GM21390 (cell line): ENCODE results near the gene KIAA0753.
A peak's percentile ranks its signal among the peaks of the same experiment; 100 is the strongest.

Source experiments
- ATAC-seq: cut with Tn5 transposase; IDR thresholded peaks from one replicate; pipeline ENCODE4 v1.9.1; 2021; ENCODE audit not compliant: unreplicated experiment

KIAA0753 gene

DNA sequence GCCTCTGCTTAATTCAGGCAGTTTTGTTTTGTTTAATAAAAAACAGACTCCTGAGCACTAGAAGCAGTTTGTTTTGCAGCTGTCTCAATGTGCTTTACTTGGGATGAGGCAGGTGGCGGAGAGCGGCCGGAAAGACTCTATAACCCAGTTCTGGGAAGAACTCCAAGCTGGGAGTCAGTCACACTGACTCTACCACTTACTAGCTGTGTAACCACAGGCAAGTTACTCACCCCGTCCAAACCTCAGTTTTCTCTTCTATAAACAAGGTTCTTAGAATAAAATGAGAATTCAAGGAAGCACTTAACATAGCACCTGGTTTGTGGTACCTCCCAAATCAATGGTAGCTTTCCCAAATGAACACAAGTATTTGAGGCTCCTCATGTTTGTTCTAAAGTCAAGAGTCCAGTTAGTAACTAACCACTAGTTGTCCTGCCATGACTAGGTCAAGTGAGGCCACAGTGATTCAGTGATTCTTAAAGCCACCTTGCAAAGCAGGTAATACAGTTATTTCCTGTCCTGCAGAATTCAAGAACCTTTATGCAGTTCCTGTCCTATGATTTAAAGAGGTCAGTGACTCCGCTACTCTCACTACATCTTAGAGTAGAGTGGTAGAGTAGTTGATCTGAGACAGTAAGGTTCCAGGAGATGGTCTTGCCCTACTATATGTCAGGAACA lies 3.1 kb upstream of the KIAA0753 start:
- no peak for ATAC-seq

DNA sequence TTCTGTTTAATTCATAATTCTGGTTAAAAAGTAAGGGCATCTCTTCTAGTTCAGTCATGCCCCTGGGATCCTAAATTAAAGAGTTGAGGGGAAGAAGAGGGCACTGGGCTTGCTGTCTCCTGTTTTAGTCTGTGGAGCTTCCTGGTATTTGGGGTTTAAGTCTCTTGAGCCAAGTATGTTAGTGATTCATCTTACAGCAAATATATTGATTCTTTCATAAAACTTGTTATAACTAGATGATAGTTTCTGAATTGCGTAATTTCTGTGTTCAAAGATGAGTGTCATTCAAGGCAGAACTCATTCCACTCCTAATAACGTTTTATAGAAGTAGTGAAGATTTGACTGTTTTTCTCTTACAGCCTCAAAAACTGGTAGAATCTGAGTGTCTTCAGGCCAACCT lies 2.1 kb upstream of the KIAA0753 start:
- ATAC-seq = no peak

DNA sequence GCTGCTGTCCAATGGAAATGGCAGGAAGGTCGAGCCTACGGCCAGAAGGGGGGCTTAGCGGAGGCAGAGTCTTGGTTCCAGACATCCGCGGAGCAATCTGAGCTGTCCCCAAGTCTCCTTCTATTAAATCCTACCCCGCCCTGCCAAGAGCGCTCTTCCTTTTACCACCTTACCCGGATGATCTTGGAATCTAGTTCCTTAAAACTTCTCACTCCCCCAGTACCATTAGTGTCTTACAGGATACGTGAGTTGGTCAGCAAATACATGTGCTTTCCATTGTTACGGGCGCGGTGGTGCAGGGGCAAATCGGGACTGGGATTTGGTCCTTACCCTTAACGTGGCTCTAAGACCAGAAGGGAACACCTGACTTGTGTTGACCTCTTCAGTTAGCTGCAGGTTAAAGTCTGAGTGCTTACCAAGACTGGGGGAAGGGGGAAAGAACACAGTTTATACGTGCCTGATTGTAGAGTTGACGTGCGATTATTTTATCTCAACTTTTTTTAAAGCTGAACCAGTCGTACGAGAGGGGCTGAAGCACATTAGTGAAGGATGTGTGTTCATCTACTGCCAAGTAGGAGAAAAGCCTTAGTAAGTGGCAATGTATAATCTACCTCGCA lies 844 bp upstream of the KIAA0753 start:
- ATAC-seq = peak; percentile 5

DNA sequence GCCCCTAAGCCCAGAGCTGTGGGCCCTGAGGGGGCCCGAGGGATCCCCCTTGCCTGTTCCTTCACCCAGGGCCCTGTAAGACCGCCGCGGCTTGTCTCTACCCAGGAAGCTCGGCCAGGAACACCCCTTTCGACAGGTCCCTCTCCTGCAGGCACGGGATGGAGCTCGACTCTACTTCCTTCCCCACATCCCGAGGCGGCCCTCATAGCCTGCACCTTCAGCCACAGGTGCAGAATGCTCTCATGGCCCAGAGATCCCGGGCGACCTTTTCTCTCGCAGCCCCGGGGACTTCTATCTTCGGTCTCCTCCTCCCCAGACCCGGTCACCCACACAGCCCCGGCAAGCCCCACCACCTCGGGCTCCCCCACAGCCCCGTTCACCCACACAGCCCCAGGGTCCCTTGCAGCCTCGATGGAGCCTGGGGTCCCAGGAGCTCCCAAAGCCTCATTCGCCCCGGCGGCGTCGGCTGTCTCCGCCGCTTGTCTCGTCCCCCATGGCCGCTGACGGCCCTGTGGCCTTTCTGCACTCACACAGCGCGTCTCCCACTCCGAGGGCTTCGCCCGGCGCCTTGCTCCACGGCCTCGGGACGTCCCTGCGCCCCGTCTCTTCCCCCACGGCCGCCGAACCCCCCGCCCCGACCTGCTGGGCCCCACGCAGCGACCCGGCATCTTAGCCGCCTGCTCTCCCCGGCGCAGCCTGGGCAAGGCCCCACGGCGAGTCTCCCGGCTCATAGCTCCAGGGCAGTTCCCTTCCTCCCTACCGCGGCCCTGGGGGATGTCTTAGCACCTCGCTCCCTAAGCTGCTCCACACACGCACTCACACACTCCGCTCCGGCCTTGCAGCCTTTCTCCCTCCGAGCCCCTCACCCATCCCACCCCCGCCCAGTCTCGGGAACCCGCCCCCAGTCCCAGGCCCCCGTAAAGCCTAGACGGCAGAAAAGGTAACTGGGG lies 650 bp downstream of the KIAA0753 start:
- no peak for ATAC-seq

DNA sequence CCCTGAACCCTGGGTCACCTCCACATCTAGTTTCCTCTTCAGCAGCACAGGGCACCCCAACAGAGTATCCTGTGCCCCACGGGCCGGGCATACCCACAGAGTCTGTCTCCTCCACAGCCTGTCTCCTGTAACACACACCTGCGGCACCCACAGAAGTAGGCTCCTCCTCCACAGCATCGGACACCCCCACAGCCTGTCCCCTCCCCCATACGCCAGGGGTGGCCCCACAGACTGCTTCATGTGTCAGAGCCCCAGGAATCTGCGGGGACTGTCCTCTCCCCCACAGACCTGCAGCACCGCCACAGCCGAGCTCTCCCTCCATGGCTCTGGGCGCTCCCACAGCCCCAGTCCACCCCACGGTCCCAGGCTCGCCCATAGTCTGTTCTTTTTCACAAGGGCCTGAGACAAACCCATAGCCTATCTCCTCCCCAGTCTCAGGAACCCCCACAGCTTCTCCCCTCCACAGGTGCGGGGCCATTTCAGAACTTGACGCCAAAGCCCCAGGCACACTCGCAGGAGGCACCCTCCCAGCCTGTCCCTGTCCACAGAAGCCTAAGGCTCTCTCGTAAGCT lies 1.4 kb downstream of the KIAA0753 start:
- no peak for ATAC-seq

DNA sequence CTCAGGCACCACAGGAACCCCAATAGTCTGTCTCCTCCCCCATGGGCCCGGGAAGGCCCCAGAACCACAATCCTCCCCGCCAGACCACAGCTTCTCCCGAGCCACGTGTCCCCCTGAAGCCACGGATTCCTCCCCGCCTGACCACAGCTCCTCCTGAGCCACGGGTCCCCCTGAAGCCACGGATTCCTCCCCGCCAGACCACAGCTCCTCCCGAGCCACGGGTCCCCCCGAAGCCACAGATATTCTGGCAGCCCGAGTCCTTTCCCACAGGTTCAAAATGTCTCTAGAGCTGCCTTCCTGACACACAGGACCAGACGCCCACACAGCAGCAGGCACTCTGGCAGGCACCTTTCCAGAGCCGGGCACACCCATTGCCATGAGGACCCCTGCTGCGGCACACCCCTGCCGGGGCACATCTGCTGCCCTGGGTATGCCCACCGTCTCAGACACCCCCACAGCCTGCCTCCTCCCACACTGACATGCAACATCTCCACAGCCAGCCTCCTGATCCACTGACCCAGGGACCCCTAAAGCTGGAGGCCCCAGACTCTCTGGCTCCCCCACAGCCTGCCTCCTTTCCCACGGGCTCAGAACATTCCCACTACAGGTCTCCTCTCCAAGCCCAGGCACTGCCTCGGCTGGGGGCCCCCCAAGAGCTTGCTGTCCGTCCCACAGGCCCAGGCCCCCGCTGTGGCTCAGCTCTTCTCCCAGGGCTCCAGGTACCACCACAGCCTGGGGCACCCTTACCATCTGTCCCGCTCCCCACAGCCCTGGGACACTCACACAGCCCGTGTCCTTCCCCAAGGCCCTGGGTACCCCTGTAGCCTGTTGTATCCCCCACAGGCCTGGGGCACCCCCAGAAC lies 2.2 kb downstream of the KIAA0753 start:
- no peak for ATAC-seq

DNA sequence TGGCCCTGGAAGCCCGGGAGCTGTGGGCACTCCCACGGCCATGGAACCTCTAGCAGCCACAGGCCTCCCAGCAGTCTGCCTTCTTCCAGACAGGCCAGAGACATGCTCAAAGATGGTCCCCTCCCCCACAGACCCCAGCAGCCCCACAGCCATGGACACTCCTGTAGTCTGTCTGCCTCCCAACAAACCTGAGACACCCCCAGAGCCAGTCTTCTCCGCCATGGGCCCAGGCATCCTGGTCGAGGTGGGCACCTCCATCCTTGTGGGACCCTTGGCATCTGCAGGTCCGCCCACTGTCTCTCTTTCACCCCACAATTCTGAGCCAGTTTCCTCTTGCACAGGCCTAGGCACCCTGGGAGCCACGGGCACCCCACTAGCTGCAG lies 3.1 kb downstream of the KIAA0753 start:
- ATAC-seq = no peak

DNA sequence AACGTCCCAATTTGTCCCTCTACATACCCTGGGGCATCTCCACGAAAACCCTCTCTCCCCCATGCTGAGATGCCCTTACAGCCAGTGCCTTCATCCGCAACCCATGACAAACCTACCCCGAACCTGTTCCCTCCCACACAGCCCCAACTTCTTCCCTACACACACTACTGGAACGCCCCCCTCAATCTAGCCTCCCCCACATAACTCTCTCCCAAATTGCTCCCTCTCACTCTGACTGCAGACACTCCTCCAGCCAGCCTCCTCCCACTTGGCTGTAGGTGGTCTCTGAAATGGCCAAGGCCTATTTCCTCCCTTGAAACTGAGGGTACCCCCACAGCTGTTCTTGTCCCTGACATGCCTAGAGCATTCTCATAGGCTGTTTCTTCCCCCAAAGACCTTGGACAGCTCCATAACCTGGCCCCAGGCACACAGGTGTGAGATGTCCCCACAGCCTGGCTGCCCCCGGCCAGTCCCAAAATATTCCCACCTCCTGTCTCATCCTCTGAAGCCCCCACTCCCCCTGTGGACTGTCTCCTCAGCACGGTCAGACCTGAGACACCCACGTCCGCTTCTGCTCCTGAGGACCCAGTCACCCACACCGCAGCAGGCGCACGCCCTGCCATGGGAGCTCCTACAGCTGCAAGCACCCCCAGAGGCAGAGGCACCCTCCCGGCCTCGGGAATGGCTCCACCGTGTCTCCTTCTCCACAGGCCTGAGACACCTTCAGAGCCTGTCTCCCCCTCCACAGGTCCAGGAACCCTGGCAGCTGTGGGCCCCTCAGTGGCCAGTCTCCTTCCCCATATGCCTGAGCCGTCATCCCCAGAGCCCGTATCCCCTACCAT lies 3.7 kb downstream of the KIAA0753 start:
- ATAC-seq = no peak

DNA sequence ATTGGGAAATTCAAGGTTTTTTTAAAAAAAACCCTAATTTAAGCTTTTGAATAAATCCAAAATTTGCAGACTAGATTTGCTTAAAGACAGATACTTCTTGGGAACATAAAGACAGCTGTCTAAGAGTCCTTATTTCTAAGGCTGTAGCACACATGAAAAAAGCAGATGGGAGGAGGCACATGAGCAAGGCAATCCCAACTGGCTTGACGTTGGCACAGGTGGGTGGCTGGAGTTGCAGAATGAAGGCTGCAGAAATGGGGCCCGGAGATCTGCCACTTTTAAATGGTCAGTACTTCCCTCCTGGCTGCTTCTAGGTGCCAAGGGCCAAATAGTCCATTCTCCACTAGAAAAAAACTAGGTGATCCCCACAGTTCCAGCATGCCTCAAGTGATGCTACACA lies 4.4 kb downstream of the KIAA0753 start:
- ATAC-seq = no peak

DNA sequence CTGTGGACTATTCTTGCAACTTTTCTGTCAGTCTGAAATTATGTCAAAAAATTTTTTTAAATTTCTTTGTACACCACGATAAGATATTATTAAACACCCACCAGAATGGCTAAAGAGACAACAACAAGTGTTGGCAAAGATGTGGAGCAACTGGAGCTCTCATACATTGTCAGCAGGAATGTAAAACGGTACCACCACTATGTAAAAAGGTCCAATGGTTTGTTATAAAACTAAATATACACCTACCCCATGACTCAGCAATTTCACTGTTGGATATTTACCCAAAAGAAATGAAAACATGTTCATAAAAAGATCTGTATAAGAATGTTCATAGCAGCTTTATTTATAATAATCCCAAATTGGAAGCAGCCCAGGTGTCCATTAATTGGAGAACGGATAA lies 7.2 kb downstream of the KIAA0753 start:
- ATAC-seq = no peak

DNA sequence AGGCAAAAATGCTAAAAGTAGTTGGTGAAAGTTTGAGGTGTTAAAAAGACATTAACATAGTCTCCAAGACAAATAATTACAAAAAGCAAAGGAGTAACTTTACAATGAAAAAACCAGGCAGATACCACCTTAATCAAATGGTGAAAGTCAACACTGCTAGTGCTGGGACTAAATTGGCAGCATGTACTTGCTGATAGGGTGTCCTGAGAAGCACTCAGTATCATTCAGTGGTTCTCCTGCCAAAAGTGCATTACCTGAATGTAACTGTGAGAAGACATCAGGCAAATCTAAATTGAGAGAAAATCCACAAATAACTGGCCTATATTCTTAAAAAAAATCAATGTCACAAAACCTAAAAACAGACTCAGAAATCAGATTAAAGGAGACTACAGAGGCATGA lies 8.0 kb downstream of the KIAA0753 start:
- no peak for ATAC-seq

DNA sequence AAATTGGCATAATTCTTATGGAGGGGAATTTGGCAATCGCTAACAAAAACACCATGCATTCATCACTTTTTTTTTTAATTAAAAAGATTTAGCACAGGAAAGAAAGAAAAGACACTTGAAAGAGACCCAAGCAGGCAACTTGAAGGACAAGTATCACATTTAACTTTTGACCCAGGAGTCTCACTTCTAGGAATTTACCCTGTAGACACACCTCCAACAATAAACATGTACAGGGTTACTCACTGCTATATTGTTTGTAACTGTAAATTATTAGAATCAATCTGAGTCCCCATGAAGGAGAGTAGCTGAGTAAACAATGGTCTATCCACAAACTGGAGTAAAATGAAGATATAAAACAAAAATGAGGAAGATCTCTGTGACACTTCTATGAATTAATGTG lies 10.1 kb downstream of the KIAA0753 start:
- no peak for ATAC-seq

DNA sequence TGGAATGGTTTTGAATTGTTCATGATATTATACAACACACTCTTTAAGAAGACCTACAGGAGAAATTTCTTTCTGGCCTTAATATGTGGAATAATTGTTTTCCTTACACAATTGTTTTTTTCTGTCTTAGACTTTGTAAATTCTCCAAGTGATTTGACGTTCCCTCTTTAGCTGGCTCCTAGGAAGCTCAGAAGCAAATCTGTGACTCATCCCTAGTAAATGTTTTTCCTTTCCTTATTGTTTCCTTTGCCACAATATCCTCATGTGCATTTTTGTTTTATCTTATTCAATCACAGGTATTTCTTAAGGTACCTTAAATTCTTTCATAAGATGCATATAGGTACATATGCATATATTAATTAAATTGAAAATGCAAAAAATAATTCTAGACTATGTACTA lies 13.5 kb downstream of the KIAA0753 start:
- no peak for ATAC-seq

DNA sequence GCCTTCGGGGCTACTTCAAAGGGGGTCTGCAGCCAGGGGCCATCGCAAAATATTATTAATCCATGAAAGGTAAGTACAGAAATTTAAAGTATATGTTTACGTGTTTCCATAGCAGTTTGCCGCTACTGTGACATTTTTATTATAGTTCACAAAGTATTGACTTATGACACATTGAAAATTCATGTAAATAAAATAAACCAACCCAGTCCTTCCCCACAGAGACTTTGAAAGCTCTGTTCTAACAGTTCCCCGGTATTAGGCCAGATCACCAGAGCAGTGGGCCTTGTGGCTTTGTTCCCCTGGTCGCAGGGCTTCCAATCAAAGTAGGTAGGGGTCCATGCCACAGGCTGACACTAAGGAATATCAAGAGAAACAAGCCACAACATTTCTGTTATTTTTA lies 13.9 kb downstream of the KIAA0753 start:
- ATAC-seq = no peak

DNA sequence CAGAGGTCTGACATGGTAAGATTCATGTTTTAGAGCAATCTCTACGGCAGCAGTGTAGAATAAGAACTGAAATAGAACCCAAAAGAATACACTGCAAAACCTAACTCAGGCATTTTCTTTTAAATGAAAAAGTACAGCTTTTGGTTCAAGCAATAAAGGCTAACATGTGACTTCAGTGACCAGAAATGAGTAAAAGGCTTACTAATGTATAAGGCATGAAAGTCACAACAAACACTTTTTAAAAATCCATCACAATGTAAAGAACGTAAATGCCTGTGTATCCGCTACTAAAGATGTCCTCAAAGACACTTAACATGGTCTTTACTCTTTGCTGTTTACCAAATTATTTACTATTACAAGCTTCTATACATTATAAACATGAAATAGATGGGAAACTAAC lies 16.6 kb downstream of the KIAA0753 start:
- no peak for ATAC-seq

DNA sequence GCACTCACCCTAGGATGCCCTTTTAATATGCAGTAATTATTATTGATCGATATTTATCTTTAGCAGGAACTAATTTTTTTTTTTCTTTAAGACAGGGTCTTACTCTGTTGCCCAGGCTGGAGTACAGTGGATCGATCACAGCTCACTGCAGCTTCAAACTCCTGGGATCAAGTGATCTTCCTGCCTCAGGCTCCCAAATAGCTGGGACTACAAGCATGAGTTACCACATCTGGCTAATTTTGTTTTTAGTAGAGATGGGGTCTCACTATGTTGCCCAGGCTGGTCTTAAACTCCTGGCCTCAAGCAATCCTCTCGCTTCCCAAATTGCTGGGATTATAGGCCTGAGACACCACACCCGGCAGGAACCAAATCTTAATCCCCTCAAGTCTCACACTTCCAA lies 29.3 kb downstream of the KIAA0753 start:
- ATAC-seq = no peak

DNA sequence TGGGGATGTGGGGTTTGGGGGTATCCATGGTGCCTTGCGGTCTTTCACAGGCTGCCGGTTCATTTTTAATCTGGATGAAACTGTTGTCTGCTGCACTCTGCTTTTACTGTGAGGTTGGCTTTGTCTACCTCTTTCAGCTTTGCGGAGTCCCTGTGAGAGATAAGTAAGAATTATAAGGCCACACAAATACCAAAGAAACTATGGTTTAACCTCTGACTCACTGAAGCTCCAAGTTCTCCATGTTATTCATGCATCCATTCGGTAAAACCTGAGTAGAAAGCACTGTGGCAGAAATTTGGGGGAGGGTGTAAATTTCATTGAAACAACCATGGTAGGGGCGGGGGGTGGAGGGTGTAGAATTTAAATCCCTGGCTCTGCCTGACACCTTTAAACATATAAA lies 30.5 kb downstream of the KIAA0753 start:
- no peak for ATAC-seq

DNA sequence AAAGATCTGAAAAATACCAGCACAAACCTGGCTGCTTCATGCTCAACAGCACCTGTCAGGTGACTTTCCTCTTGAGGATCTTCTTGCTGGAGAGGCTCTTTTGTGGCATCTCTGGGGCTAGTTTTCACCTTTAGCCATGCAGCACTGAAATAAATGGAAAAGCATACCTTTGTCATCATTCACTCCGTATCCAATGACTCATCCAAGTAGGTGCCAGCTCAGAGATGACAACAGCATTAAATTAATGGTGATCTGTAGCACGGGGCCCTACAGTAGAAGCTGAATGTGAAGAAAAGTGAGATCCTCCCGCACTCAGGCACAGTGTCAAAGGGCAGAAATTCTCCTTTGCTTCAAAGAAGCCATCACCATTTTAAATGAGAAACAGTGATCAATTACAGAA lies 32.2 kb downstream of the KIAA0753 start:
- ATAC-seq = no peak

DNA sequence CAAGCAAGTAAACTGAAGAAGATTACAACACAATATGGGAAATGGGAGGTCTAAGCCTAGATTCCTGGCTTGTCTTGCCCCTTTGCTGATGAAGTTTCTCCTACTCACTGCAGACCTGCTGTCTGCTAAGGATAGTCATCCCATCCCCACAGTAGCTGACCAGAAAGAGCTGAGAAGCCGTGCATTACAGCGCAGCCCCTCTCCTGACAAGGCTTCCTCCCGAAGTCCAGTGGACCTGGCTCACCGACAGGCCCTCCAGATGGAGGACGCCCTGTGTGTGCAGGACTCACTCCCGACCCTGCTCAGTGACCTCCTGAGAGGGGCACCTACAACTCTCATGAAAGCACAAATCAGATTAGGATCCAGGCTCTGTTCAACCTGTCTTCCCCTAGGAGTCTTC lies 35.4 kb downstream of the KIAA0753 start:
- ATAC-seq = no peak
